Measurements from ENCODE around the gene ANKS3.

Gene ANKS3

GRCh38 chr16:4684058-4684715 lies 49.9 kb downstream of the ANKS3 start:
- no peak for DNase-seq

DNA sequence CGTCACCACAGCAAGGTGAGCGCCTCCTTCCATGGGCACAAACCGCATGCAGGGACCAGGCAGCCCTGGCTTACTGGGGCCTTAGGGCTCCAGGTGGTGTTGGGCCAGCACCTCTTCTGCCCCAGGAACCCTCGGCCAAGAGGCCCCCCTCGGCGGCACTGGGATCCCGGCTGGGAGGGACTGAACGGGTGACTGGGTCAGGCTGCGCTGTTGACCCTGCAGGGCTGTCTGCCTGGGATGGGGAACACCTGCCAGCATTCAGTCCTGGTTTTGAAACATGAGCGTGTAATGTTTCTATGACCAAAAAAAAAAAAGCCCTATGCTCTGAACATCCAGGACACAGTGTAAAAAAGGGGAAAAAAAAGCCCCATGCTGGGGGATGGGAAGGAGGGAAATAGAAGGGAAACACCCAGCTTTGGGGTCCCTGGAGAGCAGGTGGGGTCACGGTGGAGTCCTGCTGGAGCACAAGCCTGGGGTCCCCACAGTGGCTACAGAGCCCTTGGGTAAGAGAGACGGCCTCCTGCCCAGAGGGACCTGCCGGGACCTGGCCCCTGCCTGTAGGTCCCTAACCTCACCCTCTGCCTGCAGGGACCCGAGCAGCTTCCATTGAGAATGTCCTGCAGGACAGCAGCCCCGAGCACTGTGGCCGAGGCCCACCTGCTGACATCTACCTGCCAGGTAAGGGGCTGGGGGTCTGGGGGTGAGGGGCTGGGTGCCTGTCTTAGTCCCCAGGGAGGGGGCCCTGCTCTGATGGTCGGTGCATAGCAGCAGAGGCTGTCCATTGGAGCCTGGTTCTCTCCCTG lies 50.6 kb downstream of the ANKS3 start:
- no peak for DNase-seq

- DNase-seq: peak; percentile 73 to 83 (median 76)
Observed at GRCh38 chr16:4682616-4683254, 51.3 kb downstream of the ANKS3 start.

DNA sequence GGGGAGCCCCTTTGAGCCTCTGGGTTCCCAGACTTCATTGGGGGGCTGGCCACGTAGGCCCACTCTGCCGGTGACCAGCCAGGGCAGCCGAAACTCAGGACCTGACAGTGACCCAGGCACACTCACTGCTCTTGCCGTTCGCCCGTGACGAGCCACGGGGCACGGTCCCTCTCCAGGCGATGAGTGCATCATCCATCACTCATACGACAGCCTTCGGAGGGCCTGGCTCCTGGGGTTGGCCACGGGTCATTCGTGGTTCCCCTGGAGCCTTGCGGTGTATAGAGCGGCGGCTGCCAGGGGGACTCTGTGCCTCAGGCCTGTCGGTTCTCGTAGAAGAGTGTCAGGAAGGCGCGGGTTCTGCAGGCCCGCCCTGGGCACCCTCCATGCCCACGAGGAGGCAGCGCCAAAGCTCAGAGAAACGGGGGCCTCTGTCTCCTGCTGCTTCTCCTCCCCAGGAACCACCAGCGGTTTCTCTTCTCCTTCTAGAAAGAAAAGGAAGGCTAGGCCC lies 51.9 kb downstream of the ANKS3 start:
- DNase-seq: peak; percentile 37 to 57 (median 48)

DNA sequence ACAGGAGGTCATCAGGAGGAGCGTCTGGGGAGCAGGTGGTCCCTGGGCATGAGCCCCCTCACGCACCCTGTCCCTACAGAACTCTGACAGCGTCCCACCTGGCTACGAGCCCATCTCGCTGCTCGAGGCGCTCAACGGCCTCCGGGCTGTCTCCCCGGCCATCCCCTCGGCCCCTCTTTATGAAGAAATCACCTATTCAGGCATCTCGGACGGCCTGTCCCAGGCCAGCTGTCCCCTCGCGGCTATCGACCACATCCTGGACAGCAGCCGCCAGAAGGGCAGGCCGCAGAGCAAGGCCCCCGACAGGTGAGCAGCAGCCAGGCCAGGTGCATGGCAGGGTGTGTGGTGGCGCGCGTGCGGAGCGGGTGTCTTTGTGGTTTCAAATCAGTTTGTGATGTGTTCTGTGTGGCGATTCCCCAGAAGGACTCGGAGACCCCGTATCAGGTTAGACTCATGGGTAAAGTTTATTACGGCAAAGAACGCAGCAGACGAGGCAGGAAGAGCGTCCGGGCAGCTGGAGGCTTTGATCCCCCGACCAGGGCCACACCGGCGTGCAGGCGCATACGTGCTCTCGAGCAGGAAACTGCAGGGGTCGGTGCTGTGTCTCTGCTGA lies 52.5 kb downstream of the ANKS3 start:
- no peak for DNase-seq

DNA sequence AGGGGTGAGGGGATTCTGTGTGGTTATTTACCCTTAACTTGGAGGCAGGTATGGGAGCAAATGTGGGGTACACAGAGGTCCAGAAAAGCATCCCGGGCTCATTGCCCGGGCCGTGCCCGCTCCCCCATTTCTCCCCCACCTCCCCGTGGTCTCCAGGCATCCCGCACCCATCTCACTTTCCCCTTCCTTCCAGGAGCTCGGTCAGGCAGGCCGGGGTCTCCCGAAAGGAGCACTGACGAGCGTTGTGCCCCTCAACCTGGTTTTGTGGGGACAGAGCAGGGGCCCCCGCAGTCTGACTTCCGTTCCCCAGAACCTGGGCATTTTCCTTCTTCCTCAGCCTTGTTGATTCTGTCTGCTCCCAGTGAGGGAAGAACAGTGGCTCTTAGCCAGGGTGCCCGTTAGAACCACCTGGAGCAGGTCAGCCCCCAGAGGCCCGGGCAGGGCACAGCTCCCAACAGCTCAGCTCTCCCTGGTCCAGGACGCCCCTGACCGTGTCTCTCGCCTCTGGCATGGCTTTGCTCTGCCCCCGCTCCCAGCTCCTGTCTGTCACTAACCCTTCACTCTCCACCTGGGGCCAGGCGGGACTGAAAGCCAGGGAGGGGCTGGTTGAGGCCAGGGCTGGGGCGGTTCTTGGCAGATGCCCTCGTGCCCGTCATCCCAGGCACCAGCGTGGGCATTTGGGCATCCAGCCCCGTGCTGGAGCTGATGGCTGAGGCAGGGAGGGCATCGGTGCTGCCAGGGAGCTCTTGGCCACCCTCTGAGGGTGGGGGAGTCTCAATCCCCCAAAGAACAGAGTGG lies 53.2 kb downstream of the ANKS3 start:
- DNase-seq: no peak

DNA sequence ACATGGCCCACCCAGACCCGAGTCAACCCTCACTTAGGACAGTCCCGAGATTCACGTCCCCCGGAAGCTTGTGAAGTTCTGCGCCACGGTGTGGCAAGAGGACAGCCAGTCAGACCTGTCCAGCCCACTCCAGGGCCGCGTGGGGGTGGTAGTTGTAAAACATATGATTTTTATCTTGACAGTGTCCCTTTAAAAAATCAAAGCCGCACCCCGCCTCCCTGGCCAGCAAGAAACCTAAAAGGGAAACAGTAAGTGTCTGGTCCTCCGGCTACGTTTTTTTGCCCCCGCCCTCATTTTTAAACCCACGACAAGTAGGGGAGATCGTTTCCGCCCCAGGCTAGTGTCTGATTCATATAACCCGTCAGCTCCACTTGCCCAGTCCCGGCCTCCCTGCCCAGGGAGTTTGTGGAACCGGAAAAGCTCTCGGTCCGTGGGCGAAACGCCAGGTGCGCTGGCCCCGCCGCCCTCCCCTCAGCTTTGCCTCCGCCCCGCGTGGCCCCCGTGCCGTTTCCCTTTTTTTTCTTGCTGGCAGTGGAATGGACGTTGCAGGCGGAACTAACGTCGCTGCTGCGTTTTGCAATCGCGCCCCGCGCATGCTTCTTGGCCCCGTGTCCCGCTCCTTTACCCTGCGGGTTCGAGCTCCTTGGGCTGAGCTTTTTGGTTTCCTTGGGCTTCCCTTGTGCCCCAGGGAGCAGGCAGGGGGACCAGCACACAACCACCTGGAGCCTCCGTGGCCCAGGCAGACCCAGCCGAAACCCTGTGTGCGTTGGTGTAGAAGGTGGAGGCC lies 54.0 kb downstream of the ANKS3 start:
- DNase-seq: peak; percentile 95 to 97 (median 96)

GRCh38 chr16:4679156-4679849 lies 54.8 kb downstream of the ANKS3 start:
- peak in 1 of 4 experiments; percentile 35 for DNase-seq

DNA sequence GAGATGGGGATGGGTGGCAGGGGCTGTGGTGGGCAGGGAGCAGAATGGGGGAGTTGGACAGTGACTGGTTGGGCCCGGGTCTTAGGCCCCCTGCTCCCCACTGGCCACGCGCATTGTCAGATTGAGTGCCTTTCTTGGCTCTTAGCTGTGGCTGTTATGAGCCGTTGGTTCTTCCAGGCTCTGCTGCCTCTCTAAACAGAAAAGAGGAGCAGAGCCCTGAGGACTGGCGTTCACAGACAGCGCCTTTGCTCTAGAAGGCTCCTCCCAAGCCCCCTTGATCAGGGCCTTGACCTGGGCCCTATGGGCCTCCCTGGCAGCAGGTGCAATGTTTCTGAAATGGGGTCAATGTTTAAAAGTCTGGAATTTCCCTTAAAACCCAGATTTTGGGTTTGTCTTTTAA lies 55.5 kb downstream of the ANKS3 start:
- DNase-seq: no peak

DNA sequence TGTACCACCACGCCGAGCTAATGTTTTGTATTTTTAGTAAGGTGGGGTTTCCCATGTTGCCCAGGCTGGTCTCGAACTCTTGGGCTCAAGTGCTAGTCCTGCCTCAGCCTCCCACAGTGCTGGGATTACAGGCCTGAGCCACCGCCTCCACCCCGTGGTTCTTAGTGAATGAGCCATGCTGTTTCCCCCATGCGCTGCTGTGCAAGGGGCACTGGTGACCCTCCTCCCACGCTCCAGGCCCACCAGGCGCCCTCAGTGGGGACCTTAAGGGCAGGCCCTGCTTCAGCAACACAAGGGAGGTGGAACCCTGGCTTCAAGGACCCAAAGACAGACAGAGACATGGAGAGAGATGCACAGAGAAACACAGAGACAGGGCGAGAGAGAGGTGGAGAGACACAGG lies 56.1 kb downstream of the ANKS3 start:
- no peak for DNase-seq

DNA sequence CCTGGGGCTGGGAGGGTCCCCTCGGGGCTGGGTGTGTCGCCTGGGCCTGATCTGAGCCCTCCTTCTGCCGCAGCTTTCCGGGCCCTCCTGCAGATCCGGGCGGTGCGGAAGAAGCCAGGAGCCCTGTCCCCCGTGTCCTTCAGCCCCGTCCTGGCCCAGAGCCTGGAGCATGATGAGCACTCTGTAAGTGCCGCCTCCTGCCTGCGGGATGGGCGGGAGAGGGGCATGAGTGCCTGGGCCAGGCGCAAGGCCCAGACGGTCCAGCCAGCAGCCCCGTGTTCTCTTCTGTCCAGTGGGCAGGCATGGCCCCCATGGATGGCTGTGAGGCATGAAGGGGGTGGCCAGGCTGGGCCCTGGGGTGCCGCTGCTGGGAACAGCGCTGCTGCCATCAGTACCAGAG lies 56.7 kb downstream of the ANKS3 start:
- no peak for DNase-seq

- DNase-seq: no peak
Observed at GRCh38 chr16:4676831-4677230, 57.2 kb downstream of the ANKS3 start.

- DNase-seq: peak; percentile 23 to 63 (median 48)
Observed at GRCh38 chr16:4675864-4676786, 57.9 kb downstream of the ANKS3 start.

GRCh38 chr16:4674926-4675530 lies 59.0 kb downstream of the ANKS3 start:
- DNase-seq: no peak

DNA sequence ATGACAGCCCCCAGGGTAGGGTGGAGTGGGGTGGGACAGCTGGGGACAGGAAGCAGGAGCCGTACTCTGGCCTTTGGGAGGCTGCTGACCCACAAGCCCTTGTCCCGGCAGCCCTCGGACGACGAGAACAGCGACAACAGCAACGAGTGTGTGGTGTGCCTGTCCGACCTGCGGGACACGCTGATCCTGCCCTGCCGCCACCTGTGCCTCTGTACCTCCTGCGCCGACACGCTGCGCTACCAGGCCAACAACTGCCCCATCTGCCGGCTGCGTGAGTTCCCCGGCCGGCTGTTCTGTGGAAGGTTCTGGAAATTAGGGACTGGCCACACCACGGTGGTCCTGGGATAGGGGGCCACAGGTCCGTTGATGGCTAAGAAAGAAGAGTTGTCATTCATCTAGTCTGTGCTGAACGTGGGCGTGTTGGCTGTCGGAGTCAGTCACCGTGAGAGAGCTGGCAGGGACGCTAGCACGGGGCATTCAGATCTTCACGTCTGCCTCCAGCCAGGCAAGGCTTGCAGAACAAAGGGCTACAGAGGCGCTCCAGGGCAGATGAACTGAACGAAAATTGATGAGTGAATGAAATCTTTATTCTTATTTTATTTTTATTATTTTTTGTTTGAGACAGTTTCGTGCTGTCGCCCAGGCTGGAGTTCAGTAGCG lies 60.6 kb downstream of the ANKS3 start:
- no peak for DNase-seq

DNA sequence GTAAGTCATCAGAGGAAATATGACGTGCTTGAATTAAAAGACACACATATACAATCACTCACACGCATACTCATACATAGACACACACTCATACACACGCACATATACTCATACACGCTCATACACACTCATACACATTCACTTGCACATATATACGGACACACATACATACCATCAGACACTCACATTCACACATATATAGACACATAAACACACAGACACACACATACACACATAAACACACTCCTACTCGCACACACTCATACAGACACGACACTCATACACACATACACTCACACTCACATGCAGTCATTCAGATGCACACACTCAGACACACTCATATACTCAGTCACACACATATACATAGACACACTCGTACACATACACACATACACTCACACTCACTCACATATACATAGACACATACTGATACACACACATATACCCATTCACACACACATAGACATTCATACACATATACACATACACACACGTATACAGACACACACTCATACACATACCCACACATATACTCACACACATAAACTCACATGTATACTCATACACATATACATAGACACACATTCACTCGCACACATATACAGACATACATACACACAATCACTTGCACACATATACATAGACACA lies 65.6 kb downstream of the ANKS3 start:
- no peak for DNase-seq

- no peak for DNase-seq
Observed at GRCh38 chr16:4667203-4667963, 66.7 kb downstream of the ANKS3 start.
